ENCODE measurements around the gene MIER1. TPM values are rescaled to one million over a fixed set of nuclear protein-coding genes. Genes with fewer than 3 reads are reported as not detected.
"Not testable (repeated sequence)": the region's sequence is repeated elsewhere in the genome, so short reads cannot be mapped to it uniquely, and the experiment has no call there.

MIER1 gene
- total RNA-seq, 3 donors from 2014 or later = 60.5 to 70.1 (median 64.2) TPM

DNA sequence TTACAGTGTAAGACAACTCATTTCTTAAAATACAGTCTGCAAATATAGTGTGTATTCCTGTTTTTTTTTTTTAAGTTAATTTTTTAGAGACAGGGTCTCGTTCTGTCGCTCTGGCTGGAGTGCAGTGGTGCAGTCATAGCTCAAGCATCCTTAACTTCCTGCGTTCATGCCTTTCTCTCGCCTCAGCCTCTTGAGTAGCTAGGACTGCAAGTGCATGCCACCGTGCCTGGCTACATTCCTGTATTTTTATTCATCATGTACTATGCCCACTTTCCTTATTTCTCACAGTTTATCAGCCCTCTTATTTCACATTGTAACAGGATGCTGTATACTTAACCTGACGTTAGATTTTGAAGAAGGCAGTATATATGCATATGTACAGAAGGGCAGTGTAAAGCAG is 26.7 kb downstream of the MIER1 start:
- no peak for ATAC-seq
- Mint-ChIP-seq H3K36me3 (ENCODE audit: insufficient read depth) (peaks cover 54% of the 10 kb centered on the region), H3K4me1 (ENCODE audit: low read depth) (peaks cover 52% of the 10 kb centered on the region), H3K4me3 (no peak overlapping the region), H3K27me3 (ENCODE audit: low read depth) (no peaks in the 10 kb centered on the region), H3K9me3 (no peaks in the 10 kb centered on the region)
- no peak for DNase-seq

DNA sequence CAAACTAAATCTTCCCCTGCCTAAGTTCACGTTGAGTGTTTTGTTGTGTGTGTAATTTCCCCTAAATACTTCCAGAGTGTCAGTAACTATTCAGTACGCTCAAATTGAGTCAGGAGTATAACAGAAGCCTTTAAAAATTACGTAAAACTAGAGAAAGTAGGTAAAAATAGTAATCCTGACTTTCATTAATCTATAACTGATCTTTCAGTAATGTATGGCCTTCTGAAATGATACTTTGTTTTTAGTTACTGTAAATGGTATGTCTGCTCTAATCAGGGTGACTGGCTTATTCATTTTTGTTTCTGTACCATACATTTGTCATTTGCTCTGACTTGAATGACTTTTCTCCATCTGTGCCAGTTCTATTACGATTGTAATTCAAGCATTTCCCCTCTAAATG is 29.4 kb downstream of the MIER1 start:
- DNase-seq (no peak), ATAC-seq (peak; percentile 25 to 48)
- no peaks in the 10 kb centered on the region for H3K27me3 Mint-ChIP-seq (ENCODE audit: low read depth)
- H3K4me3 Mint-ChIP-seq = no peak overlapping the region
- H3K36me3 Mint-ChIP-seq (ENCODE audit: insufficient read depth) = peaks cover 46% of the 10 kb centered on the region
- H3K9me3 Mint-ChIP-seq = no peaks in the 10 kb centered on the region
- peaks cover 43% of the 10 kb centered on the region for H3K4me1 Mint-ChIP-seq (ENCODE audit: low read depth)

GRCh38 chr1:66957938-66958337 is 33.1 kb downstream of the MIER1 start:
- H3K4me3 Mint-ChIP-seq = no peak overlapping the region
- DNase-seq = no peak
- H3K36me3 Mint-ChIP-seq (ENCODE audit: insufficient read depth) = peaks cover 52% of the 10 kb centered on the region
- ATAC-seq = no peak
- H3K4me1 Mint-ChIP-seq (ENCODE audit: low read depth) = peaks cover 50% of the 10 kb centered on the region
- no peaks in the 10 kb centered on the region for H3K9me3 Mint-ChIP-seq
- no peaks in the 10 kb centered on the region for H3K27me3 Mint-ChIP-seq (ENCODE audit: low read depth)

DNA sequence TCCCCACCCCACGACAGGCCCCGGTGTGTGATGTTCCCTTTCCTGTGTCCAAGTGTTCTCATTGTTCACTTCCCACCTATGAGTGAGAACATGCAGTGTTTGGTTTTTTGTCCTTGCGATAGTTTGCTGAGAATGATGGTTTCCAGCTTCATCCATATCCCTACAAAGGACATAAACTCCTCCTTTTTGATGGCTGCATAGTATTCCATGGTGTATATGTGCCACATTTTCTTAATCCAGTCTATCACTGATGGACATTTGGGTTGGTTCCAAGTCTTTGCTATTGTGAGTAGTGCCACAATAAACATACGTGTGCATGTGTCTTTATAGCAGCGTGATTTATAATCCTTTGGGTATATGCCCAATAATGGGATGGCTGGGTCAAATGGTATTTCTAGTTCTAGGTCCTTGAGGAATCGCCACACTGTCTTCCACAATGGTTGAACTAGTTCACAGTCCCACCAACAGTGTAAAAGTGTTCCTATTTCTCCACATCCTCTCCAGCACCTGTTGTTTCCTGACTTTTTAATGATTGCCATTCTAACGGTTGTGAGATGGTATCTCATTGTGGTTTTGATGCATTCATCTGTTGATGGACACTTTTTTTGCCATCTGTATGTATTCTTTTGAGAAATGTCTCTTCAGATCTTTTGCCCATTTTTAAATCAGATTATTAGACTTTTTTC is 41.5 kb downstream of the MIER1 start:
- H3K4me1 Mint-ChIP-seq (ENCODE audit: low read depth) = peaks cover 22% of the 10 kb centered on the region
- DNase-seq; H3K27me3 Mint-ChIP-seq (ENCODE audit: low read depth); ATAC-seq; H3K9me3 Mint-ChIP-seq; H3K4me3 Mint-ChIP-seq: not testable (repeated sequence)
- H3K36me3 Mint-ChIP-seq (ENCODE audit: insufficient read depth) = peaks cover 63% of the 10 kb centered on the region

- ATAC-seq (no peak), DNase-seq (no peak)
- Mint-ChIP-seq H3K27me3 (ENCODE audit: low read depth) (no peaks in the 10 kb centered on the region), H3K36me3 (ENCODE audit: insufficient read depth) (peaks cover 60% of the 10 kb centered on the region), H3K4me1 (ENCODE audit: low read depth) (peaks cover 19% of the 10 kb centered on the region), H3K4me3 (no peak overlapping the region), H3K9me3 (no peaks in the 10 kb centered on the region)
Measured at GRCh38 chr1:66968574-66968973, 43.8 kb downstream of the MIER1 start.

GRCh38 chr1:66978201-66978600 is 53.4 kb downstream of the MIER1 start:
- H3K4me3 Mint-ChIP-seq = no peak overlapping the region
- H3K4me1 Mint-ChIP-seq (ENCODE audit: low read depth) = peaks cover 23% of the 10 kb centered on the region
- H3K27me3 Mint-ChIP-seq (ENCODE audit: low read depth) = no peaks in the 10 kb centered on the region
- H3K9me3 Mint-ChIP-seq = no peaks in the 10 kb centered on the region
- ATAC-seq = no peak
- H3K36me3 Mint-ChIP-seq (ENCODE audit: insufficient read depth) = peaks cover 23% of the 10 kb centered on the region
- DNase-seq = no peak

- ATAC-seq = not testable (repeated sequence)
Measured at GRCh38 chr1:66979621-66980020, 54.8 kb downstream of the MIER1 start.

GRCh38 chr1:66980745-66981367 is 56.1 kb downstream of the MIER1 start:
- H3K27me3 Mint-ChIP-seq (ENCODE audit: low read depth) = no peaks in the 10 kb centered on the region
- peaks cover 29% of the 10 kb centered on the region for H3K4me1 Mint-ChIP-seq (ENCODE audit: low read depth)
- DNase-seq = no peak
- peak overlapping the region; percentile 49 for H3K4me3 Mint-ChIP-seq
- H3K36me3 Mint-ChIP-seq (ENCODE audit: insufficient read depth) = peaks cover 23% of the 10 kb centered on the region
- no peaks in the 10 kb centered on the region for H3K9me3 Mint-ChIP-seq
- ATAC-seq = no peak

More at GRCh38 chr1:66979621-66980020, 54.8 kb downstream of the MIER1 start:
- Mint-ChIP-seq H3K4me1 (ENCODE audit: low read depth) (peaks cover 27% of the 10 kb centered on the region), H3K36me3 (ENCODE audit: insufficient read depth) (peaks cover 27% of the 10 kb centered on the region)
- not testable (repeated sequence) for H3K27me3 Mint-ChIP-seq (ENCODE audit: low read depth); H3K9me3 Mint-ChIP-seq; DNase-seq; H3K4me3 Mint-ChIP-seq

GRCh38 chr1:66981679-66982078 is 56.9 kb downstream of the MIER1 start:
- peaks cover 29% of the 10 kb centered on the region for H3K4me1 Mint-ChIP-seq (ENCODE audit: low read depth)
- ATAC-seq (peak; percentile 61 to 67), DNase-seq (peak; percentile 25)
- H3K9me3 Mint-ChIP-seq = no peaks in the 10 kb centered on the region
- peak overlapping the region; percentile 49 for H3K4me3 Mint-ChIP-seq
- no peaks in the 10 kb centered on the region for H3K27me3 Mint-ChIP-seq (ENCODE audit: low read depth)
- H3K36me3 Mint-ChIP-seq (ENCODE audit: insufficient read depth) = peaks cover 26% of the 10 kb centered on the region

GRCh38 chr1:66982561-66983260 is 57.9 kb downstream of the MIER1 start:
- DNase-seq (no peak), ATAC-seq (no peak)
- no peaks in the 10 kb centered on the region for H3K27me3 Mint-ChIP-seq (ENCODE audit: low read depth)
- H3K9me3 Mint-ChIP-seq = no peaks in the 10 kb centered on the region
- H3K4me3 Mint-ChIP-seq = no peak overlapping the region
- peaks cover 23% of the 10 kb centered on the region for H3K36me3 Mint-ChIP-seq (ENCODE audit: insufficient read depth)
- H3K4me1 Mint-ChIP-seq (ENCODE audit: low read depth) = peaks cover 29% of the 10 kb centered on the region

DNA sequence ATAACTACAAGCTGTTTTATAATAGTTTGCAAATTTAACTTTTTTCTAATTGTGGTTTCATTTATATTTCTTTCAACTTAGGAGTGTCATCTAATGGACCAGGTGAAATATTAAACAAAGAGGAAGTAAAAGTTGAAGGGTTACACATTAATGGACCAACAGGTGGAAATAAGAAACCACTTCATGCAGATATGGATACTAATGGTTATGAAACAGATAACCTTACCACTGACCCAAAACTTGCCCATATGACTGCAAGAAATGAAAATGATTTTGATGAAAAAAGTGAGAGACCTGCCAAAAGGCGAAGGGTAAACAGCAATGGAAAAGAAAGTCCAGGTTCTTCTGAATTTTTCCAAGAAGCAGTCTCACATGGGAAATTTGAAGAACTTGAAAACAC is 59.7 kb downstream of the MIER1 start:
- no peak for DNase-seq
- H3K36me3 Mint-ChIP-seq (ENCODE audit: insufficient read depth) = peaks cover 27% of the 10 kb centered on the region
- peaks cover 29% of the 10 kb centered on the region for H3K4me1 Mint-ChIP-seq (ENCODE audit: low read depth)
- H3K9me3 Mint-ChIP-seq = no peaks in the 10 kb centered on the region
- ATAC-seq = no peak
- no peak overlapping the region for H3K4me3 Mint-ChIP-seq
- no peaks in the 10 kb centered on the region for H3K27me3 Mint-ChIP-seq (ENCODE audit: low read depth)

GRCh38 chr1:66985835-66986234 is 61.0 kb downstream of the MIER1 start:
- H3K9me3 Mint-ChIP-seq = no peaks in the 10 kb centered on the region
- no peak overlapping the region for H3K4me3 Mint-ChIP-seq
- no peak for ATAC-seq
- H3K4me1 Mint-ChIP-seq (ENCODE audit: low read depth) = peaks cover 24% of the 10 kb centered on the region
- H3K27me3 Mint-ChIP-seq (ENCODE audit: low read depth) = no peaks in the 10 kb centered on the region
- peaks cover 28% of the 10 kb centered on the region for H3K36me3 Mint-ChIP-seq (ENCODE audit: insufficient read depth)
- no peak for DNase-seq

- Mint-ChIP-seq H3K4me1 (ENCODE audit: low read depth) (peaks cover 10% of the 10 kb centered on the region), H3K4me3 (no peak overlapping the region), H3K27me3 (ENCODE audit: low read depth) (no peaks in the 10 kb centered on the region), H3K9me3 (no peaks in the 10 kb centered on the region), H3K36me3 (ENCODE audit: insufficient read depth) (peaks cover 16% of the 10 kb centered on the region)
- ATAC-seq (no peak), DNase-seq (no peak)
Measured at GRCh38 chr1:66993076-66993475, 68.3 kb downstream of the MIER1 start.

- Mint-ChIP-seq H3K36me3 (ENCODE audit: insufficient read depth) (peaks cover 8% of the 10 kb centered on the region), H3K4me1 (ENCODE audit: low read depth) (peaks cover 21% of the 10 kb centered on the region), H3K4me3 (no peak overlapping the region), H3K27me3 (ENCODE audit: low read depth) (no peaks in the 10 kb centered on the region), H3K9me3 (no peaks in the 10 kb centered on the region)
- DNase-seq (peak; percentile 50), ATAC-seq (peak; percentile 59 to 78)
Measured at GRCh38 chr1:66996018-66996682, 71.4 kb downstream of the MIER1 start.

Data from activated T-cell treated with anti-CD3 and anti-CD28 coated beads, Interleukin-2, amount 50 U/mL, for 4 hours (primary cell).